ENCODE measurements around the gene MDN1.
"Not testable (repeated sequence)": the region's sequence is repeated elsewhere in the genome, so short reads cannot be mapped to it uniquely, and the experiment has no call there.

Gene MDN1

GRCh38 chr6:89644864-89645263 lies 174.7 kb downstream of the MDN1 start:
- no peak for DNase-seq

- no peak for DNase-seq
These were observed 176.2 kb downstream of the MDN1 start for GRCh38 chr6:89643406-89643805.

- DNase-seq, result no peak
These were observed 176.6 kb downstream of the MDN1 start for GRCh38 chr6:89642956-89643355.

- not testable (repeated sequence) for DNase-seq
These were observed 178.0 kb downstream of the MDN1 start for GRCh38 chr6:89641581-89641980.

- DNase-seq, result no peak
These were observed 178.8 kb downstream of the MDN1 start for GRCh38 chr6:89640804-89641203.

- DNase-seq, result peak; percentile 93
These were observed 181.0 kb downstream of the MDN1 start, which contains the start of gene LYRM2 for GRCh38 chr6:89638320-89639195. Gene LYRM2, minus strand, starts transcription at chr6:89638747. Its CDS starts 31 bp downstream, at chr6:89638716.

- DNase-seq, result no peak
These were observed 181.7 kb downstream of the MDN1 start for GRCh38 chr6:89637960-89638319.

- not testable (repeated sequence) for DNase-seq
These were observed 183.2 kb downstream of the MDN1 start for GRCh38 chr6:89636412-89636811.

- DNase-seq, result no peak
These were observed 189.1 kb downstream of the MDN1 start for GRCh38 chr6:89630488-89630887.

GRCh38 chr6:89623749-89624148 lies 195.8 kb downstream of the MDN1 start:
- DNase-seq, result no peak

GRCh38 chr6:89619567-89619966 lies 200.0 kb downstream of the MDN1 start:
- no peak for DNase-seq

- no peak for DNase-seq
These were observed 201.6 kb downstream of the MDN1 start for GRCh38 chr6:89618026-89618425.

- DNase-seq, result no peak
These were observed 203.1 kb downstream of the MDN1 start for GRCh38 chr6:89616531-89616930.

- no peak for DNase-seq
These were observed 203.7 kb downstream of the MDN1 start for GRCh38 chr6:89615882-89616281.

- DNase-seq, result no peak
These were observed 205.8 kb downstream of the MDN1 start for GRCh38 chr6:89613790-89614189.

- peak; percentile 8 for DNase-seq
These were observed 207.5 kb downstream of the MDN1 start for GRCh38 chr6:89612121-89612520.

GRCh38 chr6:89611666-89612065 lies 207.9 kb downstream of the MDN1 start:
- DNase-seq, result peak; percentile 9

GRCh38 chr6:89610149-89610642 lies 209.4 kb downstream of the MDN1 start:
- peak; percentile 65 for DNase-seq

- no peak for DNase-seq
These were observed 213.7 kb downstream of the MDN1 start for GRCh38 chr6:89605861-89606260.

GRCh38 chr6:89604653-89605052 lies 214.9 kb downstream of the MDN1 start:
- DNase-seq, result no peak

- DNase-seq, result no peak
These were observed 217.4 kb downstream of the MDN1 start for GRCh38 chr6:89602166-89602565.

- DNase-seq, result no peak
These were observed 219.9 kb downstream of the MDN1 start for GRCh38 chr6:89599727-89600126.

- peak; percentile 10 for DNase-seq
These were observed 221.6 kb downstream of the MDN1 start for GRCh38 chr6:89597988-89598387.

- peak; percentile 27 for DNase-seq
These were observed 222.2 kb downstream of the MDN1 start for GRCh38 chr6:89597372-89597771.

- DNase-seq, result no peak
These were observed 223.1 kb downstream of the MDN1 start for GRCh38 chr6:89596484-89596883.
